ENCODE data around the gene GLS.

DNA sequence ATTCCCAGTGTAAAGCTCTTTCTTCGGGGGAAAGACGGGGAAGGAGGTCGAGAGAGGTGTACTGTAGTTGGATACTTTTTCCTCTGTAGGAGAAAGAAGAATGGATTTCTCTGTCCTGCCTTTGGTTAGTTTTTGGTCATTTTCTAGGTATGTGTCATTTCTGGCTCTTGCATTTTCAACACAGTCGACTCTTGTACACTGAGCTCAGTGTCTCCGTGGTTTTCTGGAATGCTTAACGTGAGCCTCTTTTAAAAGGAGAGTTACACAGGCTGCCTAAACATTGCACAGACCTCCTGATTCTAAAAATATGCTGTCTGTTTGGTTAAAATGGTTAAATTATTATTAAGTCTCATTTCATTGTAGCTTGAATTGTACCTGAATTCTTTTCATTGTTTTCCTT, 21.8 kb upstream of the GLS start:
- TF ChIP-seq, protein P1, sequence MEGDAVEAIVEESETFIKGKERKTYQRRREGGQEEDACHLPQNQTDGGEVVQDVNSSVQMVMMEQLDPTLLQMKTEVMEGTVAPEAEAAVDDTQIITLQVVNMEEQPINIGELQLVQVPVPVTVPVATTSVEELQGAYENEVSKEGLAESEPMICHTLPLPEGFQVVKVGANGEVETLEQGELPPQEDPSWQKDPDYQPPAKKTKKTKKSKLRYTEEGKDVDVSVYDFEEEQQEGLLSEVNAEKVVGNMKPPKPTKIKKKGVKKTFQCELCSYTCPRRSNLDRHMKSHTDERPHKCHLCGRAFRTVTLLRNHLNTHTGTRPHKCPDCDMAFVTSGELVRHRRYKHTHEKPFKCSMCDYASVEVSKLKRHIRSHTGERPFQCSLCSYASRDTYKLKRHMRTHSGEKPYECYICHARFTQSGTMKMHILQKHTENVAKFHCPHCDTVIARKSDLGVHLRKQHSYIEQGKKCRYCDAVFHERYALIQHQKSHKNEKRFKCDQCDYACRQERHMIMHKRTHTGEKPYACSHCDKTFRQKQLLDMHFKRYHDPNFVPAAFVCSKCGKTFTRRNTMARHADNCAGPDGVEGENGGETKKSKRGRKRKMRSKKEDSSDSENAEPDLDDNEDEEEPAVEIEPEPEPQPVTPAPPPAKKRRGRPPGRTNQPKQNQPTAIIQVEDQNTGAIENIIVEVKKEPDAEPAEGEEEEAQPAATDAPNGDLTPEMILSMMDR (IDR thresholded peaks at IDR 0.05): no peak
- TF ChIP-seq POLR2A (IDR thresholded peaks at IDR 0.05): no peak

Measured in heart left ventricle (tissue), 13 donors.